Measurements from ENCODE around the gene SELENOK. TPM values are rescaled to one million over a fixed set of nuclear protein-coding genes. Genes with fewer than 3 reads are reported as not detected.

SELENOK gene
- polyA plus RNA-seq, result 113 and 136 TPM in 2 replicates
- 41.6 and 46.9 TPM in 2 replicates for polyA minus RNA-seq

GRCh38 chr3:53891497-53892285, at the start of gene SELENOK:
Gene SELENOK (minus strand): TSS chr3:53891859.
- peak; percentile 79 for TF ChIP-seq EP300 (conservative IDR thresholded peaks at IDR 0.05; ENCODE audit: poor library complexity, severe bottlenecking)
- TF ChIP-seq POLR2AphosphoS5 (IDR thresholded peaks at IDR 0.05), result peak; percentile 99
- TF ChIP-seq TAF1 (IDR thresholded peaks at IDR 0.05; ENCODE audit: low read depth), result peak; percentile 92
- TF ChIP-seq REST (IDR thresholded peaks at IDR 0.05; ENCODE audit: borderline replicate concordance), result peak; percentile 85
- peak; percentile 56 for TF ChIP-seq MXI1 (conservative IDR thresholded peaks at IDR 0.05; ENCODE audit: poor library complexity, severe bottlenecking)
- TF ChIP-seq EZH2 (IDR thresholded peaks at IDR 0.05; ENCODE audit: borderline replicate concordance, insufficient read depth, low read length, poor library complexity, severe bottlenecking), result no peak
- no peak for TF ChIP-seq SMC3 (conservative IDR thresholded peaks at IDR 0.05; ENCODE audit: poor library complexity)
- Histone ChIP-seq H4K20me1 (ENCODE audit: insufficient read depth) (no peaks in the 10 kb centered on the region), H3F3A (ENCODE audit: insufficient read depth, low read length, poor library complexity, severe bottlenecking) (no peaks in the 10 kb centered on the region), H3K27ac (ENCODE audit: low read length) (peak within 1 kb of the TSS; percentile 92), H3K9me2 (ENCODE audit: insufficient read depth, low read length) (no peaks in the 10 kb centered on the region), H3K9ac (ENCODE audit: low read length) (peak within 1 kb of the TSS; percentile 98), H3K4me2 (ENCODE audit: low read length) (peak within 1 kb of the TSS; percentile 92), H3K79me2 (replicated peaks; ENCODE audit: insufficient read depth, low read length) (peaks cover 31% of the 10 kb centered on the region), H3K36me3 (ENCODE audit: insufficient read depth, low read length) (no peaks in the 10 kb centered on the region), H3K9me3 (ENCODE audit: low read length) (no peaks in the 10 kb centered on the region), H3K4me3 (ENCODE audit: low read length) (peak within 1 kb of the TSS; percentile 90), H3K27me3 (ENCODE audit: insufficient read depth, low read depth, low read length) (peaks cover 3% of the 10 kb centered on the region), H2AFZ (ENCODE audit: low read depth, low read length) (peak within 1 kb of the TSS; percentile 98)

DNA sequence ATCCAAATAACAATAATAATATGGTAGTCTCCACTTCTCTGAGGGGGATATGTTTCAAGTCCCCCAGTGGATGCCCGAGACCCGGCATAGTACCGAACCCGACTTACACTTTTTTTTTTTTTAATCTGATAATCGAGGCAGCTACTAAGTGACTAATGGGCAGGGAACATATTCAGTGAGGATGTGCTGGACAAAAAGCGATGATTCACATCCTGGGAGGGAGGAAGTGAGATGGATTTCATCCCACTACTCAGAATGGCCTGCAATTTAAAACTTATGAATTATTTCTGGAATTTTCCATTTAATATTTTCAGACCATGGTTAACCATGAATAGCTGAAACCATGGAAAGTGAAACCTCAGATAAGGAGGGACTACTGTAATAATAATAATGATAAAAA, 49.5 kb upstream of the SELENOK start:
- Histone ChIP-seq H3K27ac (ENCODE audit: low read length) (no peak overlapping the region), H3K9me2 (ENCODE audit: insufficient read depth, low read length) (no peaks in the 10 kb centered on the region), H4K20me1 (ENCODE audit: insufficient read depth) (no peaks in the 10 kb centered on the region), H3K27me3 (ENCODE audit: insufficient read depth, low read depth, low read length) (no peaks in the 10 kb centered on the region), H3K79me2 (replicated peaks; ENCODE audit: insufficient read depth, low read length) (no peaks in the 10 kb centered on the region), H3K4me3 (ENCODE audit: low read length) (no peak overlapping the region), H3K36me3 (ENCODE audit: insufficient read depth, low read length) (no peaks in the 10 kb centered on the region), H3K4me2 (ENCODE audit: low read length) (no peak overlapping the region), H2AFZ (ENCODE audit: low read depth, low read length) (no peak overlapping the region), H3F3A (ENCODE audit: insufficient read depth, low read length, poor library complexity, severe bottlenecking) (no peaks in the 10 kb centered on the region), H3K9me3 (ENCODE audit: low read length) (no peaks in the 10 kb centered on the region), H3K9ac (ENCODE audit: low read length) (no peak overlapping the region)
- TF ChIP-seq EP300 (conservative IDR thresholded peaks at IDR 0.05; ENCODE audit: poor library complexity, severe bottlenecking), result no peak
- TF ChIP-seq POLR2AphosphoS5 (IDR thresholded peaks at IDR 0.05), result no peak
- TF ChIP-seq, protein P1, sequence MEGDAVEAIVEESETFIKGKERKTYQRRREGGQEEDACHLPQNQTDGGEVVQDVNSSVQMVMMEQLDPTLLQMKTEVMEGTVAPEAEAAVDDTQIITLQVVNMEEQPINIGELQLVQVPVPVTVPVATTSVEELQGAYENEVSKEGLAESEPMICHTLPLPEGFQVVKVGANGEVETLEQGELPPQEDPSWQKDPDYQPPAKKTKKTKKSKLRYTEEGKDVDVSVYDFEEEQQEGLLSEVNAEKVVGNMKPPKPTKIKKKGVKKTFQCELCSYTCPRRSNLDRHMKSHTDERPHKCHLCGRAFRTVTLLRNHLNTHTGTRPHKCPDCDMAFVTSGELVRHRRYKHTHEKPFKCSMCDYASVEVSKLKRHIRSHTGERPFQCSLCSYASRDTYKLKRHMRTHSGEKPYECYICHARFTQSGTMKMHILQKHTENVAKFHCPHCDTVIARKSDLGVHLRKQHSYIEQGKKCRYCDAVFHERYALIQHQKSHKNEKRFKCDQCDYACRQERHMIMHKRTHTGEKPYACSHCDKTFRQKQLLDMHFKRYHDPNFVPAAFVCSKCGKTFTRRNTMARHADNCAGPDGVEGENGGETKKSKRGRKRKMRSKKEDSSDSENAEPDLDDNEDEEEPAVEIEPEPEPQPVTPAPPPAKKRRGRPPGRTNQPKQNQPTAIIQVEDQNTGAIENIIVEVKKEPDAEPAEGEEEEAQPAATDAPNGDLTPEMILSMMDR (IDR thresholded peaks at IDR 0.05; ENCODE audit: poor library complexity, severe bottlenecking), result no peak
- TF ChIP-seq EZH2 (IDR thresholded peaks at IDR 0.05; ENCODE audit: borderline replicate concordance, insufficient read depth, low read length, poor library complexity, severe bottlenecking), result no peak
- no peak for TF ChIP-seq REST (IDR thresholded peaks at IDR 0.05; ENCODE audit: borderline replicate concordance)
- TF ChIP-seq MXI1 (conservative IDR thresholded peaks at IDR 0.05; ENCODE audit: poor library complexity, severe bottlenecking), result no peak
- TF ChIP-seq TAF1 (IDR thresholded peaks at IDR 0.05; ENCODE audit: low read depth), result no peak
- no peak for TF ChIP-seq RAD21 (conservative IDR thresholded peaks at IDR 0.05)
- no peak for TF ChIP-seq SMC3 (conservative IDR thresholded peaks at IDR 0.05; ENCODE audit: poor library complexity)
